Panc1 (cell line): ENCODE results near the gene CCM2L. TPM values are rescaled to one million over a fixed set of nuclear protein-coding genes. Genes with fewer than 3 reads are reported as not detected.
A peak's percentile ranks its signal among the peaks of the same experiment; 100 is the strongest.

Source experiments
- ATAC-seq: fragments of 200-7000 bp; cut with Tn5 transposase; 2 replicates; pipeline ENCODE4 v1.9.1; 2020; ENCODE audit warnings: mild to moderate bottlenecking, moderate library complexity
- BruUV-seq: library from RNA; stranded (reverse); fragments of 400-500 nt; replicated peaks from 2 replicates; lab custom pipeline; 2021; lab: Mats Ljungman, UMichigan
- CTCF ChIA-PET: fragments of 300-600 bp; sonication (Branson Sonifier 250); formaldehyde crosslinking; loops from one replicate; lab custom pipeline; 2022; ENCODE audit warnings: antibody characterized with exemption; lab: Charles Lee
- POLR2A ChIA-PET: fragments of 300-600 bp; sonication (Branson Sonifier 250); formaldehyde crosslinking; loops from one replicate; lab custom pipeline; 2022; ENCODE audit warnings: antibody characterized with exemption; lab: Charles Lee
- DNase-seq: peaks from one replicate; pipeline ENCODE4 v3.0.0-alpha.2; 2010; ENCODE audit warnings: low read depth, low spot score
- H3K27ac ChIP-seq: 2 replicates; pipeline ENCODE4 v1.5.1; 2011; ENCODE audit warnings: mild to moderate bottlenecking, low read length, inconsistent platforms
- H3K27me3 ChIP-seq: fragments of 200-500 bp; sonication (Bioruptor generic); 2 replicates; pipeline ENCODE4 v1.6.0; 2014; ENCODE audit warnings: low read length, inconsistent platforms; ENCODE audit not compliant: control insufficient read depth, insufficient read depth
- H3K36me3 ChIP-seq: fragments of 200-500 bp; sonication (Bioruptor generic); 2 replicates; pipeline ENCODE4 v1.5.1; 2014; ENCODE audit warnings: inconsistent platforms, mild to moderate bottlenecking, low read length, moderate library complexity; ENCODE audit not compliant: control insufficient read depth, insufficient read depth
- H3K4me1 ChIP-seq: 2 replicates; pipeline ENCODE4 v1.5.1; 2011; ENCODE audit warnings: inconsistent platforms, mild to moderate bottlenecking, low read length, moderate library complexity; ENCODE audit not compliant: control insufficient read depth, insufficient read depth
- H3K4me3 ChIP-seq, 2 experiments: 2 replicates each; pipeline ENCODE4 v1.5.1; 2011 to 2012; ENCODE audit warnings: low read depth in 2 of 2, low read length in 2 of 2, mild to moderate bottlenecking in 2 of 2, inconsistent platforms in 1 of 2, moderate library complexity in 1 of 2
- H3K9me3 ChIP-seq: fragments of 200-500 bp; sonication (Bioruptor generic); 2 replicates; pipeline ENCODE4 v1.5.1; 2014; ENCODE audit warnings: low read depth, mild to moderate bottlenecking, inconsistent platforms, low read length, moderate library complexity; ENCODE audit not compliant: control insufficient read depth, insufficient read depth
- POLR2AphosphoS5 ChIP-seq: IDR thresholded peaks from 2 replicates; pipeline ENCODE4 v1.6.1; 2012; ENCODE audit warnings: mild to moderate bottlenecking, low read depth, low read length, moderate library complexity
- SIN3A ChIP-seq: IDR thresholded peaks from 2 replicates; pipeline ENCODE4 v1.6.1; 2012; ENCODE audit warnings: low read depth, mild to moderate bottlenecking, low read length, moderate library complexity, borderline replicate concordance; ENCODE audit not compliant: insufficient read depth
- TCF7L2 ChIP-seq: IDR thresholded peaks from 2 replicates; pipeline ENCODE4 v1.6.1; 2011; ENCODE audit warnings: mild to moderate bottlenecking, low read depth, low read length, inconsistent platforms
- in situ Hi-C: cut with HindIII; loops from 2 replicates; pipeline ENCODE4 v1.10.0; 2016; ENCODE audit warnings: low sequenced_read_pairs, low pct_unique_long_range_greater_than_20kb
- intact Hi-C: fragments of 100-400 bp; cut with micrococcal nuclease; formaldehyde crosslinking; loops from one replicate; pipeline ENCODE4 v1.10.0; 2022; ENCODE audit not compliant: unreplicated experiment
- total RNA-seq: library from RNA; stranded (reverse); gene quantifications from one replicate; pipeline ENCODE4 v1.2.1, GENCODE V29; 2021; ENCODE audit not compliant: unreplicated experiment
- TF ChIP-seq, protein P1 (sequence below), 2 experiments: IDR thresholded peaks; 2 replicates each; pipeline ENCODE4 v1.6.1; 2011 to 2012; ENCODE audit warnings: low read depth in 2 of 2, control low read depth in 1 of 2, low read length in 1 of 2, mild to moderate bottlenecking in 1 of 2, moderate library complexity in 1 of 2; ENCODE audit not compliant: insufficient read depth in 1 of 2
- TF ChIP-seq, protein P2 (sequence below): fragments of 450-650 bp; IDR thresholded peaks from 2 replicates; pipeline ENCODE4 v1.5.1; 2017; ENCODE audit warnings: mild to moderate bottlenecking

CCM2L gene
- total RNA-seq, 1 experiment from 2014 or later = 45.4 TPM

DNA sequence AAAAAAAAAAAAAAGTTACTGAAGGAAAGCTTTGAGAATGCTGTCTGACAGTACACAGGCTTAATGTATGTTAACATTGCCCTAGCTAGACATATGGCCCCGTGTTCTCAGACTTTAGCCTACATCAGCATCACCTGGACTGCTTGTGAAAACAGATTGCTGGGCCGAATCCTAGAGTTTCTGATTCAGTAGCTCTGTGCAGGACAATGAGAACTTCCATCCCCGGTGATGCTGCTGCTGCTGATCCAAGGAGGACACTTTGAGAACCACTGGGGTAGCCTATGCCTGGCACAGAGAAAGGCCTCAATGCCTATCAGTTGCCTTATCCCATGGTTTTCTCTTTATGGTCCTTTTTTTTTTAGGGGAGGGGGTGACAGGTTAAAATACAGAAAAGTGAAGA is 43.4 kb downstream of the CCM2L start:
- no TSS peak for BruUV-seq
- no peak for TF ChIP-seq TCF7L2
- TF ChIP-seq, protein P1, sequence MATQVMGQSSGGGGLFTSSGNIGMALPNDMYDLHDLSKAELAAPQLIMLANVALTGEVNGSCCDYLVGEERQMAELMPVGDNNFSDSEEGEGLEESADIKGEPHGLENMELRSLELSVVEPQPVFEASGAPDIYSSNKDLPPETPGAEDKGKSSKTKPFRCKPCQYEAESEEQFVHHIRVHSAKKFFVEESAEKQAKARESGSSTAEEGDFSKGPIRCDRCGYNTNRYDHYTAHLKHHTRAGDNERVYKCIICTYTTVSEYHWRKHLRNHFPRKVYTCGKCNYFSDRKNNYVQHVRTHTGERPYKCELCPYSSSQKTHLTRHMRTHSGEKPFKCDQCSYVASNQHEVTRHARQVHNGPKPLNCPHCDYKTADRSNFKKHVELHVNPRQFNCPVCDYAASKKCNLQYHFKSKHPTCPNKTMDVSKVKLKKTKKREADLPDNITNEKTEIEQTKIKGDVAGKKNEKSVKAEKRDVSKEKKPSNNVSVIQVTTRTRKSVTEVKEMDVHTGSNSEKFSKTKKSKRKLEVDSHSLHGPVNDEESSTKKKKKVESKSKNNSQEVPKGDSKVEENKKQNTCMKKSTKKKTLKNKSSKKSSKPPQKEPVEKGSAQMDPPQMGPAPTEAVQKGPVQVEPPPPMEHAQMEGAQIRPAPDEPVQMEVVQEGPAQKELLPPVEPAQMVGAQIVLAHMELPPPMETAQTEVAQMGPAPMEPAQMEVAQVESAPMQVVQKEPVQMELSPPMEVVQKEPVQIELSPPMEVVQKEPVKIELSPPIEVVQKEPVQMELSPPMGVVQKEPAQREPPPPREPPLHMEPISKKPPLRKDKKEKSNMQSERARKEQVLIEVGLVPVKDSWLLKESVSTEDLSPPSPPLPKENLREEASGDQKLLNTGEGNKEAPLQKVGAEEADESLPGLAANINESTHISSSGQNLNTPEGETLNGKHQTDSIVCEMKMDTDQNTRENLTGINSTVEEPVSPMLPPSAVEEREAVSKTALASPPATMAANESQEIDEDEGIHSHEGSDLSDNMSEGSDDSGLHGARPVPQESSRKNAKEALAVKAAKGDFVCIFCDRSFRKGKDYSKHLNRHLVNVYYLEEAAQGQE (IDR thresholded peaks at IDR 0.05; ENCODE audit: insufficient read depth in 1 of 2, low read depth in 2 of 2, low read length in 1 of 2) = no peak
- TF ChIP-seq, protein P2, sequence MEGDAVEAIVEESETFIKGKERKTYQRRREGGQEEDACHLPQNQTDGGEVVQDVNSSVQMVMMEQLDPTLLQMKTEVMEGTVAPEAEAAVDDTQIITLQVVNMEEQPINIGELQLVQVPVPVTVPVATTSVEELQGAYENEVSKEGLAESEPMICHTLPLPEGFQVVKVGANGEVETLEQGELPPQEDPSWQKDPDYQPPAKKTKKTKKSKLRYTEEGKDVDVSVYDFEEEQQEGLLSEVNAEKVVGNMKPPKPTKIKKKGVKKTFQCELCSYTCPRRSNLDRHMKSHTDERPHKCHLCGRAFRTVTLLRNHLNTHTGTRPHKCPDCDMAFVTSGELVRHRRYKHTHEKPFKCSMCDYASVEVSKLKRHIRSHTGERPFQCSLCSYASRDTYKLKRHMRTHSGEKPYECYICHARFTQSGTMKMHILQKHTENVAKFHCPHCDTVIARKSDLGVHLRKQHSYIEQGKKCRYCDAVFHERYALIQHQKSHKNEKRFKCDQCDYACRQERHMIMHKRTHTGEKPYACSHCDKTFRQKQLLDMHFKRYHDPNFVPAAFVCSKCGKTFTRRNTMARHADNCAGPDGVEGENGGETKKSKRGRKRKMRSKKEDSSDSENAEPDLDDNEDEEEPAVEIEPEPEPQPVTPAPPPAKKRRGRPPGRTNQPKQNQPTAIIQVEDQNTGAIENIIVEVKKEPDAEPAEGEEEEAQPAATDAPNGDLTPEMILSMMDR = no peak
- TF ChIP-seq POLR2AphosphoS5 = no peak
- TF ChIP-seq SIN3A = no peak
- ATAC-seq (peak; percentile 38; the same call in 1 of the 2 replicates), DNase-seq (no peak)
- no peak overlapping the region for H3K27ac ChIP-seq
- intact Hi-C loops = no loop called here
- ChIA-PET CTCF (interaction anchor here (0.6 to 0.9 kb wide), 2 partner anchors 38 to 484 kb away, joined by 4 to 5 read pairs; no protein-coding TSS in a partner anchor), POLR2A (interaction anchor here (0.6 to 0.7 kb wide), 3 partner anchors 13 to 237 kb away, joined by 8 to 18 read pairs (median 12); no protein-coding TSS in a partner anchor)
- no peaks in the 10 kb centered on the region for H3K9me3 ChIP-seq
- H3K4me3 ChIP-seq = no peak overlapping the region
- H3K4me1 ChIP-seq = no peaks in the 10 kb centered on the region
- in situ Hi-C loops = no loop called here
- no peaks in the 10 kb centered on the region for H3K36me3 ChIP-seq
- H3K27me3 ChIP-seq = peaks cover 20% of the 10 kb centered on the region

DNA sequence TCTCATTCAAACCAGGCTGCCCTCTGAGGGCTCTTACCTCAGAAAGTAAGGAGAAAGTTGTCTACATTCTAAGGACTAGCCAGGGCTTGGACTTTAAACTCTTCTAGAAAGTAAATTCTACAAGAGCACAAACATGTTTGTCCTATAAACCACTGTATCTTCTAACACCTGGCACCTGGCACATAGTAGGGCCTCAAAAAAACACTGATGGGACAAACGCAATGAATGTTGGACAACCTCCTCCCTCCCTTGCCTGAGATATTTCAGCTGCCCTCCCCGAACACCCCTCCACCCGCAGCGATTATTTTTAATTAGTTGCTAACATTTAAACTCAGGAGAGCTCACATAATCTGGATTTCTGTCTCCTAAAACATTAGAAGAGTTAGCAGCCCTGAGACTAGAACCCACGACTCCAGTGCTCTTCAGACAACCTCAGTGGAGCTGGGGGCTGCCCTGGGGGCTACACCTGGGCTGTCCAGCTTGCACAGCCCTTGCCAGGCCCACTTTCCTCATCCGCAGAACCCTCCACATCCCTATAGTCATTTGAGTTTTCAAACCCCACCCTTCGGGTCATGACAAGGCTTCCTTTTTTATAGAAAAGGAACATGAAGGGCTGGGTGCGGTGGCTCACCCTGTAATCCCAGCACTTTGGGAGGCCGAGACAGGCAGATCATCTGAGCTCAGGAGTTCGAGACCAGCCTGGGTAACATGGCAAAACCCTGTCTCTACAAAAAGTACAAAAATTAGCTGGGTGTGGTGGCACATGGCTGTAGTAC is 46.7 kb downstream of the CCM2L start:
- DNase-seq (no peak), ATAC-seq (no peak)
- Histone ChIP-seq H3K36me3 (no peaks in the 10 kb centered on the region), H3K27me3 (peaks cover 12% of the 10 kb centered on the region), H3K27ac (no peak overlapping the region), H3K4me3 (no peak overlapping the region), H3K4me1 (no peaks in the 10 kb centered on the region), H3K9me3 (no peaks in the 10 kb centered on the region)
- ChIA-PET POLR2A (interaction anchor here (0.5 kb wide), 1 partner anchor 9 kb away, joined by 8 read pairs; no protein-coding TSS in a partner anchor), CTCF (interaction anchor here (0.6 kb wide), 3 partner anchors 30 to 479 kb away, joined by 3 to 15 read pairs (median 4); no protein-coding TSS in a partner anchor)
- TF ChIP-seq SIN3A = no peak
- no peak for TF ChIP-seq TCF7L2
- no peak for TF ChIP-seq POLR2AphosphoS5
- TF ChIP-seq, protein P1 (IDR thresholded peaks at IDR 0.05; ENCODE audit: insufficient read depth in 1 of 2, low read depth in 2 of 2, low read length in 1 of 2) = no peak
- TF ChIP-seq, protein P2 = no peak
- no TSS peak for BruUV-seq
- in situ Hi-C loops (no loop called here), intact Hi-C loops (no loop called here)
